Aortic smooth muscle cell (primary cell): Measurements from ENCODE around the gene GBGT1. TPM values are rescaled to one million over a fixed set of nuclear protein-coding genes. Genes with fewer than 3 reads are reported as not detected.

Source experiments
- total RNA-seq: library from RNA; depleted of rRNA; stranded (reverse); fragments of >200 nt; gene quantifications from 2 replicates; pipeline ENCODE4 v1.2.3, GENCODE V29; 2014

The GBGT1 gene
- total RNA-seq, result 3.5 and 3.8 TPM in 2 replicates

GRCh38 chr9:133163504-133164172 lies at the start of gene GBGT1:
Gene GBGT1, minus strand, starts transcription at chr9:133163914. Its CDS starts 1,502 bp downstream, at chr9:133162412.

GRCh38 chr9:133208880-133209300 lies 45.2 kb upstream of the GBGT1 start, which contains the start of gene OBP2B:
Gene OBP2B, minus strand, starts transcription at chr9:133209250. Its CDS starts 51 bp downstream, at chr9:133209199.

GRCh38 chr9:133121198-133121914 lies 42.4 kb downstream of the GBGT1 start, which contains the start of gene RALGDS:
Gene RALGDS, minus strand, starts transcription at chr9:133121240. Its CDS starts 86 bp downstream, at chr9:133121154.

Other genes with a start within 250 kb of the GBGT1 start
- 25.4 and 40.2 TPM in 2 replicates for gene TSC1, start 219.3 kb downstream of the GBGT1 start, total RNA-seq
- gene GFI1B, start 185.2 kb downstream of the GBGT1 start, total RNA-seq, result 0.19 TPM in 1 of 2 replicates, not detected in the other
- 25.9 and 28.9 TPM in 2 replicates for gene GTF3C5, start 132.9 kb downstream of the GBGT1 start, total RNA-seq
- gene CEL, start 101.9 kb downstream of the GBGT1 start, total RNA-seq, result 0.19 and 0.26 TPM in 2 replicates
- gene RALGDS, start 42.7 kb downstream of the GBGT1 start, total RNA-seq, result 13.4 and 19.8 TPM in 2 replicates
- not detected in 2 replicates for gene OBP2B, start 45.3 kb upstream of the GBGT1 start, total RNA-seq
- not detected in 2 replicates for gene ABO, start 111.3 kb upstream of the GBGT1 start, total RNA-seq
- 7.5 and 12.2 TPM in 2 replicates for gene SURF6, start 172.3 kb upstream of the GBGT1 start, total RNA-seq
- gene MED22, start 184.2 kb upstream of the GBGT1 start, total RNA-seq, result 14.5 and 14.8 TPM in 2 replicates
- gene RPL7A, start 184.3 kb upstream of the GBGT1 start, total RNA-seq, result 2,146 and 2,339 TPM in 2 replicates
- gene SURF1, start 192.6 kb upstream of the GBGT1 start, total RNA-seq, result 22.7 and 36.2 TPM in 2 replicates
- 13.9 and 21.3 TPM in 2 replicates for gene SURF2, start 192.6 kb upstream of the GBGT1 start, total RNA-seq
- gene SURF4, start 212.1 kb upstream of the GBGT1 start, total RNA-seq, result 382 and 497 TPM in 2 replicates
- 0.44 and 0.79 TPM in 2 replicates for gene STKLD1, start 212.5 kb upstream of the GBGT1 start, total RNA-seq